GM19351 (cell line): ENCODE measurements around the gene PRKRIP1.
"Not testable (repeated sequence)": the region's sequence is repeated elsewhere in the genome, so short reads cannot be mapped to it uniquely, and the experiment has no call there.

Experiments used
- ATAC-seq: cut with Tn5 transposase; IDR thresholded peaks from one replicate; pipeline ENCODE4 v1.9.1; 2021; ENCODE audit warnings: mild to moderate bottlenecking, moderate library complexity; ENCODE audit not compliant: unreplicated experiment

Gene PRKRIP1

DNA sequence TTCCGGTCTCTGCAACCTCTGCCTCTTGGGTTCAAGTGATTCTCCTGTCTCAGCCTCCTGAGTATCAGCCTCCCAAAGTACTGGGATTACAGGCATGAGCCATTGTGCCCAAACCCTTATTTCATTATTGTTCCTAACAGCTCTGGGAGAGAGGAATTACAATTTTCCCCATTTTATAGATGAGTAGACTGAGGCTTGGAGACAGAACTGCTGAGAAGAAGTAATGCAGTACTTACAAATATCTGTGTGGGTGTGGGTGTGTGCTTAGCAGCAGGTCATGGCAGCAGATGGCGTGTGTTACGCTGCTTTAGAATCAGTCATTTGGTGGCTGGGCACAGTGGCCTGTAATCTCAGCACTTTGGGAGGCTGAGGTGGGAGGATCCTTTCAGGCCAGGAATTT is 7.4 kb downstream of the PRKRIP1 start:
- ATAC-seq = no peak

DNA sequence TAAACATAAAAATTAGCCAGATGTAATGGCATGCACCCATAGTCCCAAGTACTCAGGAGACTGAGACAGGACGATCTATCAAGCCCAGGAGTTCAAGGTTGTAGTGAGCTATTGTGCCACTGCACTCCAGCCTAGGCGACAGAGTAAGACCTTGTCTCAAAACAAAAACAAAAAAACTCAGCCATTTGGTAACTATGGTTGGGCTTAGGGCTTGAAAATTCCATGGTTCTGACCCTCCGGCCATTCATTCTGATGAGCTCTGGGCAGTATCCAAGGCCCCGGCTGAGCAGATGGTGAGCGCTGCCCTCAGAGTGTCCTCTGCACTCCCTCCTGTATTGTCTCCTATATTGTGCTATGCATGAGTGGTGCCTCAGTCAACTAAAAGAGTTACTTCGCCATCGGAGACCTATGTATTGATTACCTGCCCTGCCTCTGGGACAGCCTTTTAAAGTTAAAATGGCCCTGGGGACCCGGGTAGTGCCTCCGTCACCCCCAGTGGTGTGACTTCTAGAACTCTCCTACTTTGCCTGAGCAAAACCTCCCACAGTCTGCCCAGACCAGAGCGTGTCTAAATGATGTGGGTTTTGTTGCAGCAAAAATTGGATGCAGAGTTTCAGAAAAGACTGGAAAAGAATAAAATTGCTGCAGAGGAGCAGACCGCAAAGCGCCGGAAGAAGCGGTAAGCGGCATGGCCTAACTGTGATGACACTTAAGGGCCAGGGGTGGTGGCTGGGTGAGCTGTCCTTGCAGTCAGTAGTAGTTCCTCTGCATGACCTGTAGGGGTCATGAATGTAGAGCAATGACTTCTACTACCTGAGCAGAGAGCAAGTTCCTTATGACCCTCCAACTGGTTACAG is 8.1 kb downstream of the PRKRIP1 start:
- peak; percentile 85 for ATAC-seq

DNA sequence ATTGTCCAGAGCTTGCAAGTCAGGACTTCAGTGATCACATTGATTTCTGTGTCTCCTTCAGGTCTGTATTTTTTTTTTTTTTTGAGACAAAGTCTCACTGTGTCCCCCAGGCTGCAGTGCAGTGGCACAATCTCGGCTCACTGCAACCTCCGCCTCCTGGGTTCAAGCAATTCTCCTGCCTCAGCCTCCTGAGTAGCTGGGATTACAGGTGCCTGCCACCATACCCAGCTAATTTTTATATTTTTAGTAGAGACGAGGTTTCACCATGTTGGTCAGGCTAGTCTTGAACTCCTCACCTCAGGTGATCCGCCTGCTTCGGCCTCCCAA is 8.7 kb downstream of the PRKRIP1 start:
- not testable (repeated sequence) for ATAC-seq

DNA sequence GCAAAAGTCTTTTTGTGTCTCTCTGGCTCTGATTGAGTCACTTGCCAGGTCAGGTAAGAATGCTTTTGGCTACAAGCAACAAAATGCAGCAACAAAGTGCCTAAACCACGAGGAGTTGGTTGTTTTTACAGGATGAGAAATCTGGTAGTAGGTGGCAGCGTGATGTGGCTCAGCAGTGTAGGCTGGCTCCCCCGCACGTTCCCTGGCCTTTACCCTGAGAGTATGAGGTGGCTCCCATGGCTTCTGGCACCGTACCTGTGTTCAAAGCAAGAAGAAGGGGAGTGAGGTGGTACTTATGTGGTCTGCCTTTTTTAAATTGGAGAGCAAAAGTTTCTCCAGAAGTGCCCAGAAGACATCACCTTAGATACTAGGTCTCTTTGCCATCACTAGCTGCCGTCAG is 11.7 kb downstream of the PRKRIP1 start:
- peak; percentile 6 for ATAC-seq

DNA sequence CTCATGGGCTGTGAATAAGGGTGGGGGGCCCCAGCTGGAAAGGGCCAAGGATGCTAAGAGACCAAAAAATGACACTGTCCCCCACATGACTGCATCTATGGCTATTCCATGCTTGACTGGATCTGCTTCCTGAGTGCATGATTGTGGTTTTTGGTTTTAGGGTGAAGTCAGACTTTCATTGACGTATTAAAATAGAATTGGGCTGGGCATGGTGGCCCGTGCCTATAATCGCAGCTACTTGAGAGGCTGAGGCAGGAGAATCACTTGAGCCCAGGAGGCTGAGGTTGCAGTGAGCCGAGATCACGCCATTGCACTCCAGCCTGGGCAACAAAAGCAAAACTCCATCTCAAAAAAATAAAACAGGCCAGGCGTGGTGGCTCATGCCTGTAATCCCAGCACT is 12.4 kb downstream of the PRKRIP1 start:
- ATAC-seq = peak; percentile 57

DNA sequence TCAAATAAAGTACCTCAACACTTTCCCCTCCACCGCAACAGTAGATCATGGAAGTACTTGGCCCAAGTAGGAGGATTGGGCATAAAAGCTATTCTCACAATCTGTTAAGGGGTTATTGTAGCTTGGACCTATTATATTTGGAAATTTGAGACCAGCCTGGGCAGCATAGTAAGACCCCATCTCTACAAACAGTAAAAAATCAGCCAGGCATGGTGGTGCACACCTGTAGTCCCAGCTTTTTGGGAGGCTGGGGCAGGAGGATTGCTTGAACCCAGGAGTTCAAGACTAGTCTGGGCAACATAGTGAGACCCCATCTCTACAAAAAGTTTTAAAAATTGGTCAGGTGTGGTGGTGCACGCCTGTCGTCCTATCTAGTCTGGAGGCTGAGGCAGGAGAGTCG is 13.2 kb downstream of the PRKRIP1 start:
- no peak for ATAC-seq

DNA sequence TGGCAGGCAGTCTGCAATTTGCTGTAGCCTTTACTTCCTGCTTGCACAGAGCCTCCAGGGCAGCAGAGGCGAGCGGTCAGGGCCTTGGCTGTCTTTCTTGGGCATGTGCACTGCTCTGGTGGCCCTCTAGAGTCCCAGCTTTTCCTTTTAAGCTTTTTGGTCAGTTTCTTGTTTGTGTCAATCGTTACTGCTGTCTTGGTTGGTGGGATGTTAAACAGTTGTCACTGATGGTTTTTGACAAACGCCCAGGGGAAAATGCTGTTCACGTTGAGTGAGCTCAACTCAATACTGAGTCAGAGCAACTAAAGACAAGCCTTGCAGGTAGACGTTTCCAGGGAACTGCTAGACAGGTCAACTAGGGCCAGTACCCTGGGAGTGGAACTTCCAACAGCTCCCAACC is 14.0 kb downstream of the PRKRIP1 start:
- ATAC-seq = no peak

DNA sequence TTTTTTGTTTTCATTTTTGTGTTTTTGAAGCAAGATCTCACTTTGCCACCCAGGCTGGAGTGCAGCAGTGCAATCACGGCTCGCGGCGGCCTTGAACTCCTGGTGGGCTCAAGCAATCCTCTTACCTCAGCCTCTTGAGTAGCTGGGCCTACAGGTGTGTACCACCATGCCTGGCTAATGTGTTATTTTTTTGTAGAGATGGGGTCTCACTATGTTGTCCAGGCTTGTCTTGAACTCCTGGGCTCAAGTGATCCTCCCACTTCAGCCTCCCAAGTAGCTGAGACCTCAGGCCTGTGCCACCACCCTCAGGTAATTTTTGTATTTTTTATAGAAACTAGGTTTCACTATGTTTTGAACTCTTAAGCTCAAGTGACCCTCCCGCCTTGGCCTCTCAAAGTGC is 14.8 kb downstream of the PRKRIP1 start:
- ATAC-seq = no peak

DNA sequence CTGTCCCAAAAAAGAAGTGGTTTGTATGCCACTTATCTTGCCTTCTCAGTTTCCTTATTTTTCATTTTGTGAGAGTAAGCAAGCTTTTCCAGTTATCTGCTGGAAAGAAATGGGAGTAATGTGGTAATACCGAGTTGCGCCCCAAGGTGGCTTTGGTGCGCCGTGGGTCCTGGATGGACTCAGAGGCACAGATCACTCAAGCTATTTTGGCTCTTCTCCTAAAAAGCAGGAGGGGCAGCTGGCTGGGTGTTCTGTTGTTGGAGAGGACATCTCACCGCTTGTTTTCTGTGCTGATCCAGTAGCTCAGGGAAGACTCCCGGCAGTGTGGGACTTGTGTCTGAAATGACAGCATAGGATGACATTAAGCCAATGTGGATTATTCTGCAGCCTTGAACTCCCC is 16.4 kb downstream of the PRKRIP1 start:
- ATAC-seq = no peak

DNA sequence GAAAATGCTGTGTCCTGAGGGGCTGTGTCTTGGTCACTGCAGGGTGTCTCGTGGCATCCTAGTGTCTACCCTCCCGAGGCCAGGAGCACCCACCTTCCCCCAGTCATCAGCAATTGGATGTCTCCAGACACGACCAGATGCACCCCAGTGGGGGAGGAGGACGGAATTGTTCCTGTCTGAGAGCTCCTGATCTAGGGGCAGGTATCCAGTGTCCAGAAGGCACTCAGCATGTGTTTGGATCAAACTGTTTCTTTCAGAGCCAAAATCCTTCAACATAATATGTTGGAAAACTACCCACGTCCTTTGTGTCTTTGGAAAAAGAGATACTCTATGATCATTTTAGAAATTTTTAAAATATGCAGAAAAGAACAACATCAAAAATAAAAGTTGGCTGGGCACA is 16.9 kb downstream of the PRKRIP1 start:
- no peak for ATAC-seq

DNA sequence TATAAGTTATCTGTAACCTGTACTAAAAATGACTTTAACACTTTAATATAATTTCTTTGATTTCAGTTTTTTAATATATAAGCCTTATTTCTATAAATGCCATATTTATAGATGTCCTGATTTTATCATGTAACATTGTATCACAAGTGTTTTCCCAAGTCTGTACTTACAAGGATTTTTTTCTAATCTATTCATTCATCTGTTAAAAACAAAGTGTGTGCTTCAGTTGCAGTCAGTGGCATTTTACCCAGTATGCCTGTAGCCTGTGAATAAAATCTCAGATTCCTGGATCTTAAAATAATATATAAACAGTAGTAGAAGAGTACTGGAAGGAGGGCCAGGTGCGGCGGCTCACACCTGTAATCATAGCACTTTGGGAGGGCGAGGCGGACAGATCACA is 17.4 kb downstream of the PRKRIP1 start:
- ATAC-seq = no peak

DNA sequence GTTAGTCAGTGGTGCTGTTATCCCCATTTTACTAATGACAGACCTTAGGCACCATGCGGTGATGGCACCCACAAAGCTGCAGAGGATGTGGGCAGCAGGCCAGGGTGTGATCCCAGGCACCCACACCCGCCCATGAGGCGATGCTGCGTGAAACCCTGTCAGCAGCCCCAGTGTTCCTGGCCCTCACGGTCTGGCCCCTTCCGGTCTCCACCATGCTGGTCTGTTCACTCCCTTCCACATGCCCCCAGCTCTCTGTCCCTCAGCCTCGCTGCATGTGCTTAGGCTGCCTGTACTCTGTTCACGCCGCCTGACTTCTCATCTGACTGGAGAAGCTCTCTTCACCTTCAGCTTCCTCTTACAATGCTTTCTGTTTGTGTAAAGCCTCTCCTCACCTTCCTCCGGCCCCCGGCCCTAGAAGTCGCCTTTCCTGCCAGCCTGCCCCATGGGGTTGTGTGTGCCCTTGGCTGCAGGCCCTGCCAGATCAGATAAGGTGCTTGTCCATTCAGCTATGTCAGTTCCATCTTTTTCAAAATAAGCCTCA is 19.6 kb downstream of the PRKRIP1 start:
- peak; percentile 65 for ATAC-seq

DNA sequence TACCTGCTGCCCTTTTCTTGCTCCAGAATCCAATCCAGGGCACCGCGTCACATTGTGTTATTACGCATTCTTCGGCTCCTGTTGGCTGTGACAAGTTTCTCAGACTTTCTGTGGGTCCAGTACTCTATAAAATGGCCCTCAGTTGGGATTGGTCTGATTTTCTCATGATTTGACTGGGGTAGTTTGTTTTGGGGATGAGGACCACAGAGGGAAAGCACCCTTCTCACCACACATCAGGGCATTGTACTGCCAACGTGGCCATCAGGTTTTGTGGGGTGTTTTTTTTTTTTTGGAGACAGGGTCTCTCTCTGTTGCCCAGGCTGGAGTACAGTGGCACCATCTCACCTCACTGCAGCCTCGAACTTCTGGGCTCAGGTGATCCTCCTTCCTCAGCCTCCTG is 20.2 kb downstream of the PRKRIP1 start:
- no peak for ATAC-seq

DNA sequence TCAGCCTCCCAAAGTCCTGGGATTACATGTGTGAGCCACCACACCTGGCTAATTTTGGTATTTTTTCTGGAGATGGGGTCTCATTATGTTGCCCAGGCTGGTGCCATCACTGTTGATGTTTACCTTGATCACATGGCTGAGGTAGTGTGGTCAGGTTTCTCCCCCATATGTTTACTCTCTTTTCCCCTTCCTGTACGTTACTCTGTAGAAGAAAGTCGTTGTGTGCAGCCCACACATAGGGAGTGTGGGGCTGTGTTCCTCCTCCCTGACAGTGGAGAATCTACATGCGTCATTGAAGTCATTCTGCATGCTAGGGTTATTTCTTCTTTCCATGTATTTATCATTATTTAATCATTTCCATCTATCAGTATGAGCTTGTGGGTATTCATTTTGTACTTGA is 20.9 kb downstream of the PRKRIP1 start:
- ATAC-seq = no peak

DNA sequence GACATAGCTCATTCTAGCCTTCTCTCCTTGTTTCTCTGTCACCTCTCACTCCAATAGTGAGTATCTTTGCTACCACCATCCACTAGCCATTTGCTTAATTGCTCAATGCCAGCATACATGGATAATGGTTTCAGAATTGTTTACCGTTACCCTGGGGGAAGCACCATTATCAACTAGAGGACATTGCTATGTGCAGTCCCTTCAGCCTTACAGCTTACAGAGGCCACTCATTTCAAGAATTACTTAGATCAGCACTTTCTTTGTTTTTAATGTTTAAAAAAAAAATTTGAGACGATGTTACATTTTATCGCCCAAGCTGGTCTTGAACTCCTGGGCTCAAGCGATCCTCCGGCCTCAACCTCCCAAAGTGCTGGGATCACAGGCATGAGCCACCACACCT is 22.4 kb downstream of the PRKRIP1 start:
- no peak for ATAC-seq

DNA sequence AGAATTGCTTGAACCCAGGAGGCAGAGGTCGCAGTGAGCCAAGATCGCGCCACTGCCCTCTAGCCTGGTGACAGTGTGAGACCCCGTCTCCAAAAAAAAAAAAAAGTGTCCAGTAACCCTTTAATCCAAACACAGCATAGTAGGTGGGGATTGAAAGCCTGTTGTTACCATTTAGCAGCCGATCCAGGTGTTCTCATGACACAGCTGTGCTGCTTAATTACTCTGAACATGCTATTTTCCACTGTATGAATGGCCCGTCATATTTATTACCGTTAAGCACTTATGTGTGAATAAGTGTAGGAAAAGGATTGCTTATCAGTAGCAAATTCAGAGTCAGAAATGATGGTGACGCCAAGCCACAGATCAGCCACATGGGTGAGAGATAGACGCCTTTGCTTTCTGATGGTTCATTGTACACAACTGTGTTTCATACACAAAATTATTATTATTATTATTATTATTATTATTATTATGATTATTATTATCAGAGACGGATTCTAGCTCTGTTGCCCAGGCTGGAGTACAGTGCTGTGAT is 25.6 kb downstream of the PRKRIP1 start:
- no peak for ATAC-seq

DNA sequence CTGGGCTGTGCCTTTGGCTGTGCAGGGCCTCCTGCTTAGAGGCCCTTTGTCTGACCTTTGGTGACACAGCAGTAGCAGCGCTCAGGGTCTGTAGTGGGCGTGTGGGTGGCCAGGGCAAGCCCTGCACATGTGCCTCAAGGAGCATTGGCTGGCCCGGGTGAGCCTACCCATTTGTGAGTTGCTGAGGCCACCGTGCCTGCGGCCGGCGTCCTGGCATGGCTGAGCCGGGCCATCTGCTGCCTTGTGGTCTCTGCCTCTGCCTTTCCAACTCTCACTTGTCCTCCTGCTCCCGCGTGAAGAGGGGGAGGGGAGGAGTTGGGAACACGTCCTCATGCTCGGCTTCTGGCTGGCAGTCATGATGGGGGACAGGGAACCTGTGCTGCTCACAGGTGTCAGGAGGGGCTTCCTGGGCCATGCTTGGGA is 28.0 kb downstream of the PRKRIP1 start:
- ATAC-seq = no peak

DNA sequence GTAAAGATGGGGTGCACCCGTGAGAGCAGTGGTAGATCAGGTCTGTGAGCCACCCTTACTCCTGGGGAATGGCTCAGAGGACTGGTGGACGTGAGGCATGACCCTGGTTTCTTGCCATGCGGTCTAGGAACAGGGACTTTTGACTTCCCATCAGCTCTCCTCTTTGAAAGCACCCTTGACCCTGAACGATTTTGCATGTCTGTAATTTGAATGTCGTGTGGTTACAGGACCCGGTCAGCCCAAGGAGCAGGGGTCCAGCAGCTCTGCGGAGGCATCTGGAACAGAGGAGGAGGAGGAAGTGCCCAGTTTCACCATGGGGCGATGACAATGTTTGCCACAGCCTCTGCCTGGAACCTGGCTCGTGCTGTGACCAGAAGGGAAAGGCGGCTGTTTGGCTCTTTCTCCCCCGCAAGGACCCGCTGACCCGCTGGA is 28.6 kb downstream of the PRKRIP1 start:
- no peak for ATAC-seq

DNA sequence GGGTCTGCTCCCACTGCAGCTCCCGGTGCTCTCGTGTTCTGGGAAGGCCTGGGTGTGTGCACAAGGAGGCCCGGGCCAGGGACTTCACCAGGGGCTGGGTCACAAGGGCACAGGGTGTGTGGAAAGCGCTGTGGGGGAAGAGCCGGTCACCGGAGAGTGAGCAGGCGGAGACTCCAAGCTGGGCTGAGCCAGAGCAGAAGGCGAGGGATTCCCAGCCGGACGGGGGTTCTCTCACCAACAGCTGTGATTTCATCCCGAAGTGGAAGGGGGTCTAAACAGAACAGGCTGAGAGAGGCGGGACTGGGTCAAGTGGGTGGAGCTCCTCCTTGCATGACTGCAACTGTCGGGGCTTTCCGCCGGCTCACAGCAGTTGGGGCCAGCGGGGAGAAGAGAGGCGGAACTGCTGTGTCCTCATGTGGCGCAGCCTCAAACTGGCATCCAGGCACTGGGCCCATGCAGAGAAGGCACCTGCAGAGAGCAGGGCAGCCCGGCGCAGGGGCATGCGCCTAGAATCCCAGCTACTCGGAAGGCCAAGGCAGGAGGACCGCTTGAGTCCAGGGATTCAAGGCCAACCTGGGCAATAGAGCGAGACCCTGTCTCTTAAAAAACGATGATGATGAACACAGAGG is 29.6 kb downstream of the PRKRIP1 start:
- ATAC-seq = peak; percentile 64

DNA sequence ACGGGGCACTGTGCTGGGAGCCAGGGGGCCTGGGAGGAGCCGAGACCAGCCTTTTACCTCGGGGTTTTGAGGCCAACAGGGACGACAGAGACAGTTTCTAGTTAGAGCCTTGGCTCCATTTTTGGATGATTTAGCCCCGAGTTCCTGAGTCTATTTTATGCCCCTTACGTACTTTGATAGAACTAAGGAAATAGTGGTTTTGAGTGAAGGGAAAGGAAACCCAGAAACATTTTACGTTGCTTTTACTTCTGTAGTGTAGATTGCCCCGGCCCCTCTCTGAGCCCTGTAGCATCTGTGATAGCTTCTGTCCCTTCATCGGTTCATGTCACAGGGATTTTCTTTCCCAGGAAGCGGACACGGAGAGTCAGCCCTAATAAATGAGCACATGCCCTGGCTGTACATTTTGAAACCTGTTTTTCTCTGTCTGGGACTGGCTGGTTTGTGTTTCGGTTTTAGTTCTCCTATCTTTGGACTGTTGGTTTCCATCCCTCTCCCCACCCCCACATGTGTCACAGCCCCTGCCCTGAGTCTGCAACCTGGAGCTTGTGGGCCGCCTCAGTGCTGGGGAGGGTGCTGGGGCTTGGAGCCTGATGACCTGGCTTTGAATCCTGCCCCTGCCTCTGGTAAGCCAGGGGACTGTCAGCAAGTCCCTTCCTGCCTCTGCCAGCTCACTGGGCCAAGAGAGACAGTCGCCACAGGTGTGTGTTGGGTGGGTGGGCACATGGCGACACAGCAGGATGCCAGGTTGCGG is 30.3 kb downstream of the PRKRIP1 start:
- peak; percentile 56 for ATAC-seq

DNA sequence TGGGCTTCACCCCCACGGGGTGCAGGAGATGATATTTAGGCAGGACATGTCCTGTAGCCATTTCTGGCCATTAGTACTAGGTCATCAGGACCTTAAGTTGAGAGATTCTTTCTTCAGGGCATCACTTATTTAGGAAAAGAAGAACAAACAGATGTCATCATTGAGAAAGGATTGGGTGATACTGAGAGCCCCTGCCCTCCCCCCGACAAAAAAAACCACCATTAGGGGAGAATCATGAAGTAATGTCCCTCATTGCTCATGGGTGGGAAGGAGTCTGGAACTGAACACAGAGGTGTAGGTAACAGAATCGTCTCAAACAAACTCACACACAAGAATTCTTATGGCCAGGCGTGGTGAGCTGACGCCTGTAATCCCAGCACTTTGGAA is 30.8 kb downstream of the PRKRIP1 start:
- no peak for ATAC-seq
